ENCODE measurements around the gene ACO2.

GRCh38 chr22:41442240-41442792 lies 26.6 kb upstream of the ACO2 start:
- TF ChIP-seq CTCF (conservative IDR thresholded peaks at IDR 0.05; ENCODE audit: low read length) = no peak
- TF ChIP-seq EZH2phosphoT487 (IDR thresholded peaks at IDR 0.05; ENCODE audit: borderline replicate concordance) = no peak
